Measurements from ENCODE around the gene SYT1.

DNA sequence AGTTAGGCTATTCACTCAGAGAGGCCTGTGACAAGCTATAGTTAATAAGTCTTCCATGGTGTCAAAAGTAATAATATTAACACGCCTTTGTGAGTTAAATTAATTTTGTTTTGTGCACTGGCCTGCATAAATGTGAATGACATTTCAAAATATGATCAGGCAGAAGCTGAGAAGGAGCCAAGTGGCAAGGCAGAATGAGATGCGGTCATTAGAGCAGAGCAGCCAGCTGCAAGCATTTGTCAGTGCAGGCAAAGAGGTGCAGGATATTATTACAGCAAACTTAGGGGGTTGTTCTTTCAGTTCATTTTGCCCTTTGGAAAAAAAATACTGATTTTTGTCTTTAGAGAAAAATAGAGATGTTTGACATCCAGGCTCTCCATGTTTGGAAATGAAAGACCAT is 461.6 kb downstream of the SYT1 start:
- TF ChIP-seq SP1 (IDR thresholded peaks at IDR 0.05) (no peak), FOXA2 (IDR thresholded peaks at IDR 0.05) (no peak), REST (IDR thresholded peaks at IDR 0.05) (no peak), RAD21 (IDR thresholded peaks at IDR 0.05) (no peak), GABPA (IDR thresholded peaks at IDR 0.05 in 1 of 2, conservative IDR thresholded peaks at IDR 0.05 in 1 of 2) (no peak)
- TF ChIP-seq, protein P1, sequence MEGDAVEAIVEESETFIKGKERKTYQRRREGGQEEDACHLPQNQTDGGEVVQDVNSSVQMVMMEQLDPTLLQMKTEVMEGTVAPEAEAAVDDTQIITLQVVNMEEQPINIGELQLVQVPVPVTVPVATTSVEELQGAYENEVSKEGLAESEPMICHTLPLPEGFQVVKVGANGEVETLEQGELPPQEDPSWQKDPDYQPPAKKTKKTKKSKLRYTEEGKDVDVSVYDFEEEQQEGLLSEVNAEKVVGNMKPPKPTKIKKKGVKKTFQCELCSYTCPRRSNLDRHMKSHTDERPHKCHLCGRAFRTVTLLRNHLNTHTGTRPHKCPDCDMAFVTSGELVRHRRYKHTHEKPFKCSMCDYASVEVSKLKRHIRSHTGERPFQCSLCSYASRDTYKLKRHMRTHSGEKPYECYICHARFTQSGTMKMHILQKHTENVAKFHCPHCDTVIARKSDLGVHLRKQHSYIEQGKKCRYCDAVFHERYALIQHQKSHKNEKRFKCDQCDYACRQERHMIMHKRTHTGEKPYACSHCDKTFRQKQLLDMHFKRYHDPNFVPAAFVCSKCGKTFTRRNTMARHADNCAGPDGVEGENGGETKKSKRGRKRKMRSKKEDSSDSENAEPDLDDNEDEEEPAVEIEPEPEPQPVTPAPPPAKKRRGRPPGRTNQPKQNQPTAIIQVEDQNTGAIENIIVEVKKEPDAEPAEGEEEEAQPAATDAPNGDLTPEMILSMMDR (IDR thresholded peaks at IDR 0.05; ENCODE audit: low read depth, low read length, missing input control), result no peak
- TF ChIP-seq, protein P2, sequence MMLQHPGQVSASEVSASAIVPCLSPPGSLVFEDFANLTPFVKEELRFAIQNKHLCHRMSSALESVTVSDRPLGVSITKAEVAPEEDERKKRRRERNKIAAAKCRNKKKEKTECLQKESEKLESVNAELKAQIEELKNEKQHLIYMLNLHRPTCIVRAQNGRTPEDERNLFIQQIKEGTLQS (IDR thresholded peaks at IDR 0.05), result no peak

Measured in liver (tissue), 3 donors.